MM.1S (cell line): ENCODE data around the gene WWTR1.
A peak's percentile ranks its signal among the peaks of the same experiment; 100 is the strongest.

Experiments used
- DNase-seq: peaks from one replicate; pipeline ENCODE4 v3.0.0-alpha.2; 2015
- H2AFZ ChIP-seq: fragments of 300-600 bp; sonication (generic); 2 replicates; pipeline ENCODE4 v1.6.0; 2016; ENCODE audit warnings: antibody characterized with exemption, low read length
- H3F3A ChIP-seq: fragments of 300-600 bp; sonication (generic); 2 replicates; pipeline ENCODE4 v1.6.1; 2016; ENCODE audit warnings: mild to moderate bottlenecking, antibody characterized with exemption, low read length, moderate library complexity, mixed read lengths; ENCODE audit not compliant: insufficient read depth
- H3K27ac ChIP-seq: fragments of 300-600 bp; sonication (generic); 2 replicates; pipeline ENCODE4 v1.5.1; 2016; ENCODE audit warnings: mild to moderate bottlenecking, low read length
- H3K27me3 ChIP-seq: fragments of 300-600 bp; sonication (generic); replicated peaks from 2 replicates; pipeline ENCODE4 v1.6.0; 2016; ENCODE audit warnings: low read length; ENCODE audit not compliant: insufficient read depth
- H3K36me3 ChIP-seq: fragments of 300-600 bp; sonication (generic); replicated peaks from 2 replicates; pipeline ENCODE4 v1.6.1; 2016; ENCODE audit warnings: mild to moderate bottlenecking, low read length, mixed read lengths; ENCODE audit not compliant: insufficient read depth
- H3K4me1 ChIP-seq: fragments of 300-600 bp; sonication (generic); 2 replicates; pipeline ENCODE4 v1.6.1; 2016; ENCODE audit warnings: low read length, mixed read lengths
- H3K4me2 ChIP-seq: fragments of 300-600 bp; sonication (generic); 2 replicates; pipeline ENCODE4 v1.6.0; 2016; ENCODE audit warnings: low read depth, low read length
- H3K4me3 ChIP-seq: fragments of 300-600 bp; sonication (generic); 2 replicates; pipeline ENCODE4 v1.5.1; 2016; ENCODE audit warnings: low read length, mixed read lengths
- H3K79me2 ChIP-seq: fragments of 300-600 bp; sonication (generic); 2 replicates; pipeline ENCODE4 v1.6.1; 2016; ENCODE audit warnings: mixed run types, low read length, mixed read lengths
- H3K9ac ChIP-seq: fragments of 300-600 bp; sonication (generic); 2 replicates; pipeline ENCODE4 v1.6.1; 2016; ENCODE audit warnings: low read length, mixed read lengths
- H3K9me2 ChIP-seq: fragments of 300-600 bp; sonication (generic); replicated peaks from 2 replicates; pipeline ENCODE4 v1.6.1; 2016; ENCODE audit warnings: mild to moderate bottlenecking, low read length, mixed read lengths; ENCODE audit not compliant: insufficient read depth
- H3K9me3 ChIP-seq: fragments of 300-600 bp; sonication (generic); replicated peaks from 2 replicates; pipeline ENCODE4 v1.6.1; 2016; ENCODE audit warnings: mild to moderate bottlenecking, low read length, mixed read lengths; ENCODE audit not compliant: insufficient read depth
- H4K20me1 ChIP-seq: fragments of 300-600 bp; sonication (generic); 2 replicates; pipeline ENCODE4 v1.6.1; 2016; ENCODE audit warnings: mild to moderate bottlenecking, low read length, moderate library complexity, mixed read lengths; ENCODE audit not compliant: insufficient read depth
- CTCF ChIP-seq: fragments of 300-600 bp; sonication (generic); IDR thresholded peaks from 2 replicates; pipeline ENCODE4 v1.5.1; 2016; ENCODE audit warnings: antibody characterized with exemption, low read length, mixed read lengths
- EZH2 ChIP-seq: fragments of 300-600 bp; sonication (generic); optimal IDR thresholded peaks from 2 replicates; pipeline ENCODE3; 2017; ENCODE audit warnings: low read depth, mild to moderate bottlenecking, antibody characterized with exemption, low read length, mixed read lengths
- EZH2phosphoT487 ChIP-seq: fragments of 300-600 bp; sonication (generic); IDR thresholded peaks from 2 replicates; pipeline ENCODE4 v1.6.1; 2018; ENCODE audit warnings: antibody characterized with exemption, low read length

Gene WWTR1

GRCh38 chr3:149493315-149494021, 164.4 kb downstream of the WWTR1 start:
- no peak overlapping the region for H3K4me2 ChIP-seq
- no peak overlapping the region for H3K4me3 ChIP-seq
- H3K27ac ChIP-seq = no peak overlapping the region
- no peak overlapping the region for H2AFZ ChIP-seq
- H3K36me3 ChIP-seq = no peaks in the 10 kb centered on the region
- H3K9me2 ChIP-seq = no peaks in the 10 kb centered on the region
- H3F3A ChIP-seq = no peaks in the 10 kb centered on the region
- no peak overlapping the region for H3K9ac ChIP-seq
- no peaks in the 10 kb centered on the region for H3K4me1 ChIP-seq
- no peaks in the 10 kb centered on the region for H3K79me2 ChIP-seq
- no peak for DNase-seq
- TF ChIP-seq EZH2 (no peak), CTCF (no peak), EZH2phosphoT487 (no peak)
- H4K20me1 ChIP-seq = no peaks in the 10 kb centered on the region
- H3K27me3 ChIP-seq = no peaks in the 10 kb centered on the region
- no peaks in the 10 kb centered on the region for H3K9me3 ChIP-seq

GRCh38 chr3:149490260-149490971, 167.4 kb downstream of the WWTR1 start:
- no peaks in the 10 kb centered on the region for H3K9me2 ChIP-seq
- H3K27me3 ChIP-seq = no peaks in the 10 kb centered on the region
- TF ChIP-seq CTCF = no peak
- TF ChIP-seq EZH2phosphoT487 = no peak
- TF ChIP-seq EZH2 = no peak
- no peak overlapping the region for H3K4me2 ChIP-seq
- no peaks in the 10 kb centered on the region for H3K4me1 ChIP-seq
- H3K36me3 ChIP-seq = no peaks in the 10 kb centered on the region
- H2AFZ ChIP-seq = no peak overlapping the region
- no peak for DNase-seq
- H3K27ac ChIP-seq = no peak overlapping the region
- H3K79me2 ChIP-seq = no peaks in the 10 kb centered on the region
- no peak overlapping the region for H3K4me3 ChIP-seq
- no peaks in the 10 kb centered on the region for H4K20me1 ChIP-seq
- no peaks in the 10 kb centered on the region for H3F3A ChIP-seq
- no peak overlapping the region for H3K9ac ChIP-seq
- no peaks in the 10 kb centered on the region for H3K9me3 ChIP-seq

GRCh38 chr3:149489060-149489690, 168.7 kb downstream of the WWTR1 start:
- Histone ChIP-seq H3K9me3 (no peaks in the 10 kb centered on the region), H3K4me3 (no peak overlapping the region), H3F3A (no peaks in the 10 kb centered on the region), H2AFZ (no peak overlapping the region), H3K4me1 (no peaks in the 10 kb centered on the region), H3K27ac (no peak overlapping the region), H3K9me2 (no peaks in the 10 kb centered on the region), H3K9ac (no peak overlapping the region), H3K4me2 (no peak overlapping the region), H3K36me3 (no peaks in the 10 kb centered on the region), H4K20me1 (no peaks in the 10 kb centered on the region), H3K27me3 (no peaks in the 10 kb centered on the region), H3K79me2 (no peaks in the 10 kb centered on the region)
- no peak for DNase-seq
- TF ChIP-seq EZH2 = no peak
- no peak for TF ChIP-seq EZH2phosphoT487
- TF ChIP-seq CTCF = peak; percentile 50
